ENCODE results near the gene UBC.
A peak's percentile ranks its signal among the peaks of the same experiment; 100 is the strongest.

Gene UBC

GRCh38 chr12:124863416-124864325, 50.8 kb downstream of the UBC start, which contains the start of gene SCARB1:
SCARB1 (minus strand) TSS chr12:124863864; CDS start chr12:124863720, 144 bp downstream.
- TF ChIP-seq POLR2AphosphoS5 (IDR thresholded peaks at IDR 0.05; ENCODE audit: low read depth, low read length) (peak; percentile 87), SIN3A (IDR thresholded peaks at IDR 0.05; ENCODE audit: borderline replicate concordance, insufficient read depth, low read length) (0 out of 2 replicates have a peak, but pooled peaks have one; percentile 34), REST (IDR thresholded peaks at IDR 0.05; ENCODE audit: insufficient read depth in 1 of 2, low read depth in 2 of 2, low read length in 2 of 2) (no peak), TAF1 (IDR thresholded peaks at IDR 0.05; ENCODE audit: borderline replicate concordance, insufficient read depth, low read length) (peak; percentile 82; the same call in 1 of the 2 replicates)

GRCh38 chr12:124862768-124863415, 51.6 kb downstream of the UBC start:
- TF ChIP-seq TAF1 (IDR thresholded peaks at IDR 0.05; ENCODE audit: borderline replicate concordance, insufficient read depth, low read length) (no peak), POLR2AphosphoS5 (IDR thresholded peaks at IDR 0.05; ENCODE audit: low read depth, low read length) (no peak), REST (IDR thresholded peaks at IDR 0.05; ENCODE audit: insufficient read depth in 1 of 2, low read depth in 2 of 2, low read length in 2 of 2) (no peak), FOXP2 (optimal IDR thresholded peaks at IDR 0.05; ENCODE audit: borderline replicate concordance, extremely low read depth, extremely low read length, insufficient read depth) (no peak), SIN3A (IDR thresholded peaks at IDR 0.05; ENCODE audit: borderline replicate concordance, insufficient read depth, low read length) (peak; percentile 42; the same call in 1 of the 2 replicates)

GRCh38 chr12:124861898-124862676, 52.4 kb downstream of the UBC start:
- no peak for TF ChIP-seq POLR2AphosphoS5 (IDR thresholded peaks at IDR 0.05; ENCODE audit: low read depth, low read length)
- no peak for TF ChIP-seq FOXP2 (optimal IDR thresholded peaks at IDR 0.05; ENCODE audit: borderline replicate concordance, extremely low read depth, extremely low read length, insufficient read depth)
- no peak for TF ChIP-seq REST (IDR thresholded peaks at IDR 0.05; ENCODE audit: insufficient read depth in 1 of 2, low read depth in 2 of 2, low read length in 2 of 2)
- no peak for TF ChIP-seq SIN3A (IDR thresholded peaks at IDR 0.05; ENCODE audit: borderline replicate concordance, insufficient read depth, low read length)
- no peak for TF ChIP-seq TAF1 (IDR thresholded peaks at IDR 0.05; ENCODE audit: borderline replicate concordance, insufficient read depth, low read length)

Measured in PFSK-1 (cell line).